TTC549 (cell line): Measurements from ENCODE around the gene PCSK6.

Experiments used
- FAIRE-seq: peaks from 2 replicates; lab custom pipeline; 2012; peaks lifted over from hg19 to GRCh38; lab: Jason Lieb, UNC

The PCSK6 gene

GRCh38 chr15:101522621-101523559 is 33.4 kb upstream of the PCSK6 start:
- no peak for FAIRE-seq

- no peak for FAIRE-seq
Observed at GRCh38 chr15:101522091-101522490, 32.6 kb upstream of the PCSK6 start.

- FAIRE-seq = no peak
Observed at GRCh38 chr15:101521591-101521990, 32.1 kb upstream of the PCSK6 start.

- FAIRE-seq = no peak
Observed at GRCh38 chr15:101521069-101521468, 31.6 kb upstream of the PCSK6 start.

- FAIRE-seq = no peak
Observed at GRCh38 chr15:101520395-101520794, 30.9 kb upstream of the PCSK6 start.

- no peak for FAIRE-seq
Observed at GRCh38 chr15:101517504-101517903, 28.0 kb upstream of the PCSK6 start.

- FAIRE-seq = no peak
Observed at GRCh38 chr15:101514318-101514717, 24.8 kb upstream of the PCSK6 start.

- no peak for FAIRE-seq
Observed at GRCh38 chr15:101511717-101512116, 22.2 kb upstream of the PCSK6 start.

- FAIRE-seq = no peak
Observed at GRCh38 chr15:101510212-101511197, 21.0 kb upstream of the PCSK6 start.

- no peak for FAIRE-seq
Observed at GRCh38 chr15:101509279-101509678, 19.8 kb upstream of the PCSK6 start.

GRCh38 chr15:101506491-101506890 is 17.0 kb upstream of the PCSK6 start:
- FAIRE-seq = no peak

- FAIRE-seq = no peak
Observed at GRCh38 chr15:101505610-101506337, 16.3 kb upstream of the PCSK6 start.

GRCh38 chr15:101504866-101505609 is 15.5 kb upstream of the PCSK6 start:
- FAIRE-seq = no peak

GRCh38 chr15:101504373-101504772 is 14.9 kb upstream of the PCSK6 start:
- FAIRE-seq = no peak

- FAIRE-seq = no peak
Observed at GRCh38 chr15:101503296-101503599, 13.7 kb upstream of the PCSK6 start.

GRCh38 chr15:101502572-101503295 is 13.2 kb upstream of the PCSK6 start:
- no peak for FAIRE-seq

- FAIRE-seq = no peak
Observed at GRCh38 chr15:101501703-101502373, 12.3 kb upstream of the PCSK6 start.

- no peak for FAIRE-seq
Observed at GRCh38 chr15:101500865-101501551, 11.5 kb upstream of the PCSK6 start.

GRCh38 chr15:101499863-101500713 is 10.6 kb upstream of the PCSK6 start:
- FAIRE-seq = no peak
